Choroid plexus epithelial cell (primary cell): ENCODE data around the gene ASL.
A peak's percentile ranks its signal among the peaks of the same experiment; 100 is the strongest.
"Not testable (repeated sequence)": the region's sequence is repeated elsewhere in the genome, so short reads cannot be mapped to it uniquely, and the experiment has no call there.

ENCODE experiments used
- DNase-seq: peaks from one replicate; pipeline ENCODE4 v3.0.0-alpha.2; 2010; ENCODE audit warnings: low read depth
- H3K4me3 ChIP-seq: 2 replicates; pipeline ENCODE4 v1.5.1; 2011; ENCODE audit warnings: low read depth, mild to moderate bottlenecking, control low read depth, low read length, moderate library complexity
- TF ChIP-seq, protein P1 (sequence below): conservative IDR thresholded peaks from 2 replicates; pipeline ENCODE4 v1.5.1; 2011; ENCODE audit warnings: low read depth, mild to moderate bottlenecking, control low read depth, inconsistent platforms, low read length, moderate library complexity

ASL gene

DNA sequence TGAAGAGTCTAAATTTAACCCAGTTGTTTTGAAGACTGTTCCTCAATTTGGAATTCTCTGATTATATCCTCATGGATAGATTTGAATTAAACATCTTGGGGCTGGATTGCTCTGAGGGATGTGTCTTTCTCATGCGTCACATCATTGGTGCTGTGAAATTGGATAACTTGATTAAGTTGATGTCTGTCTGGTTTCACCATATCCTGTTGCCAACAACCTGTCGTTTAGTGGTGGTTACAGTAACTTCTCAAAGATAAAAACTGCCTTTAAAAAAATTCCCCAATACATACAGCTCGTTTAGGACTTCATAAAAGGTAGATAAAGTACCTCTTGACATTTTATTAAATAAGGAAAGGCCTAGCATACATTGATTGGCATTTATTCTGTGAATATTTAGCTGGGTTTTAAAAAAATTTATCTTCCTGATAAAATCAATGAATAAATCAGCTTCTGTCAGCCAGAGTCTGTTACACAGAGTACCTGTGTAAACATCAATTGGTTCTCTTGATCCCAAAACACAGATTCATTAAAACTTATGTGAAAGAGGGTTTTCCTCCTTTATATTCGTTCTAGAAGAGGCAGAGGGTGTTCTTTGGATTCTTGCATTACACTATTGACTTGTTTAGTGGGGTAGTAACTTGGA lies 49.6 kb downstream of the ASL start:
- TF ChIP-seq, protein P1, sequence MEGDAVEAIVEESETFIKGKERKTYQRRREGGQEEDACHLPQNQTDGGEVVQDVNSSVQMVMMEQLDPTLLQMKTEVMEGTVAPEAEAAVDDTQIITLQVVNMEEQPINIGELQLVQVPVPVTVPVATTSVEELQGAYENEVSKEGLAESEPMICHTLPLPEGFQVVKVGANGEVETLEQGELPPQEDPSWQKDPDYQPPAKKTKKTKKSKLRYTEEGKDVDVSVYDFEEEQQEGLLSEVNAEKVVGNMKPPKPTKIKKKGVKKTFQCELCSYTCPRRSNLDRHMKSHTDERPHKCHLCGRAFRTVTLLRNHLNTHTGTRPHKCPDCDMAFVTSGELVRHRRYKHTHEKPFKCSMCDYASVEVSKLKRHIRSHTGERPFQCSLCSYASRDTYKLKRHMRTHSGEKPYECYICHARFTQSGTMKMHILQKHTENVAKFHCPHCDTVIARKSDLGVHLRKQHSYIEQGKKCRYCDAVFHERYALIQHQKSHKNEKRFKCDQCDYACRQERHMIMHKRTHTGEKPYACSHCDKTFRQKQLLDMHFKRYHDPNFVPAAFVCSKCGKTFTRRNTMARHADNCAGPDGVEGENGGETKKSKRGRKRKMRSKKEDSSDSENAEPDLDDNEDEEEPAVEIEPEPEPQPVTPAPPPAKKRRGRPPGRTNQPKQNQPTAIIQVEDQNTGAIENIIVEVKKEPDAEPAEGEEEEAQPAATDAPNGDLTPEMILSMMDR, result no peak
- DNase-seq, result no peak
- H3K4me3 ChIP-seq, result no peak overlapping the region

DNA sequence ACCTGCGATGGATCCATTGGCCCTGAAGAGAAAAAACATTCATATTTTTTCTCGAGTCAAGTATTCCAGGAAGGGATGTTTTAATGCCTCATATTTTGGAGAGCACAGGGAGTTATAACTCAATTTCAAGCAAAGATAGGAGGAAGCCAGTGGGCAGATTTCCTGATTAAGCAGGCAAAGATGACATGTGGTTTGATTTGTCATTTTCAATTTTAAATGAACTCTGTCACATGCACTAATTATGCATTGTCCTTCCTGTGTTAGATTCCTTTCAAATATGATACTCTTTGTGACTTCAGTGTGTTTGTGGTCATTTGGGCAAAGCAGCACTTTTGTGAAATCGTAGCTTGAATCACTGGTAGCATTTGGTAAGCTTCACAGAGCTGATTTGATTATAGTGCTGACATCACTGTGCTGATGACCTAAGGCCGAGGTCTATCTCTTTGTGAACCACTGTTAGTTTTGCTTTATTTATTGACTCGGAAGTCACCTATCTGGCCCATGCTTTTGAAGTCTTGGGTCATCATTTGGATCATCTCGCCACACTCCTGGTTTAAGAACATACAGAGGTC lies 50.2 kb downstream of the ASL start:
- DNase-seq, H3K4me3 ChIP-seq: not testable (repeated sequence)

- H3K4me3 ChIP-seq, DNase-seq: not testable (repeated sequence)
Observed at GRCh38 chr7:66127172-66127571, 51.6 kb downstream of the ASL start.

DNA sequence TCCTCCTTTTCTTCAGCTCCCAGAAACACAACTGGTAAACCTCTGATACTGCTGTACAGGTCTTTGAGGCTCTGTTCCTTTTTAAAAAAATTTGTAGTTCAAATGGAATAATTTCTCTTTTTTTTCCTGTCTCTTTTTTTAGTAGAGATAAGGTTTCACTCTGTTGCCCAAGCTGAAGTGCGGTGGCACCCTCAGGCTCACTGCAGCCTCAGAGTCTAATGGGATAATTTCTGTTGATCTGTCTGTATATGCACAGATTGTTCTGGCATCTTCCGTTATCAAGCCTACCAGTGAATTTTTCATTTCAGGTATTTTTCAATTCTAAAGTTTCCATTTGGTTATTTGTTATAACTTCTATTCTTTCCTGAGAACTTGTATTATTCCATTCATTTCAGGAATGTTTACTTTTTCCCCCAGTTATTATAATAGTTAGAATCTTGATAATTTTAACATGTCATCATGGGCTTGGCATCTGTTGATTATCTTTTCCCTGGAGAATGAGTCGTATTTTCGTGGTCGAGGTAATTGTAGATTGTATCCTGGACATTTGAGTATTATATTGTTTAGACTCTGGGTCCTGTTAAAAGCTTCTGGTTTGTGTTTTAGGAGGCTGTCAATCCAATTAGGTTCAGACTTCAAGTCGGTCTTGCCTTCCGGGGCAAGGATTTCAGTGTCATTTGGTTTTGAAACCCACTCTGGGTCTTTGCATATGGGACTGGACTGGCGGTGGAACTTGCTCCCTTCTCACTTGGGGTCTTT lies 63.6 kb downstream of the ASL start:
- TF ChIP-seq, protein P1, result no peak

GRCh38 chr7:66140924-66141323 lies 65.3 kb downstream of the ASL start:
- TF ChIP-seq, protein P1, result peak; percentile 92
- no peak overlapping the region for H3K4me3 ChIP-seq
- DNase-seq, result peak; percentile 91

More for the DNA sequence above, 63.6 kb downstream of the ASL start:
- peak; percentile 12 for DNase-seq
- no peak overlapping the region for H3K4me3 ChIP-seq

DNA sequence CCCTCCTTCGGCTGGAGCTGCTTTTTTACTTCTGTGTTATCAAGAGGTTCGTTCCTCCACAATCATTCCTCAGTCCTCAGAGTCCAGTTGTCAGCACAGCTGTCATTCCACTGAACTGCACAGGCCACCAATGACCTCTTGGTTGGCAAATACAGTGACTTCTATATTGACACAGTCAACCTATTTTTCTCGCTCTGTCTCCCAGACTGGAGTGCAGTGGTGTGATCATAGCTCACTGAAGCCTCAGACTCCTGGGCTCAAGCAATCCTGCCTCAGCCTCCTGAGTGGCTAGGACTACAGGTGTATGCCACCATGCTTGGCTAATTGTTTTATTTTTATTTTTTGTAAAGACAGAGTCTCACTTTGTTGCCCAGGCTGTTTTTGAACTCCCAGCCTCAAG lies 66.7 kb downstream of the ASL start:
- no peak for DNase-seq
- TF ChIP-seq, protein P1, result no peak
- H3K4me3 ChIP-seq, result no peak overlapping the region

DNA sequence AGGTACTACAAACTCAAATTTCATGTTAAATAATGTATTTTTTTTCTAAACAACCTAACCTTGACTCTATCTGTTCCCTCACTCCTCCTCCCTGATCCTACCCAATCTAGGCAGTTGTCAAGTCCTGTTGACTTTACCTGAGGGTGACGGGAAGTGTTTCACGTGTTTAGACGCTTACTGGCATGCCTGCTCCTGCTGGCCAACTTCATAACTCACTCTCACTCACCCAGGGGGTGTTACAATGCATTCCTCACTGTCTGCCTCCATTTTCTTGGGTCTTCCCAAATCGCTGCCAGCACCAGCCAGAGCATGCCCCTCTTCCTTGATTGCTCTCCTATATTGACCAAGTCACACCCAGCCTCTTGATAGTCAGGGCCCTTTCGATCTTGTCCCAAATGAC lies 67.4 kb downstream of the ASL start:
- TF ChIP-seq, protein P1, result no peak
- no peak overlapping the region for H3K4me3 ChIP-seq
- no peak for DNase-seq
